Left kidney (tissue), 2 donors: Measurements from ENCODE around the gene TRPM4. TPM values are rescaled to one million over a fixed set of nuclear protein-coding genes. Genes with fewer than 3 reads are reported as not detected.
"Not testable (repeated sequence)": the region's sequence is repeated elsewhere in the genome, so short reads cannot be mapped to it uniquely, and the experiment has no call there.

Experiments
- DNase-seq: peaks from one replicate; pipeline ENCODE4 v3.0.0-alpha.2; 2013
- polyA plus RNA-seq: library from polyadenylated mRNA; unstranded; fragments of 120-200 nt; gene quantifications from one replicate; pipeline ENCODE4 v1.2.1, GENCODE V29; 2013; ENCODE audit not compliant: insufficient read length

TRPM4 gene
- polyA plus RNA-seq, 1 donor: 29.4 TPM

GRCh38 chr19:49125025-49125731 is 32.4 kb upstream of the TRPM4 start:
- DNase-seq: no peak

DNA sequence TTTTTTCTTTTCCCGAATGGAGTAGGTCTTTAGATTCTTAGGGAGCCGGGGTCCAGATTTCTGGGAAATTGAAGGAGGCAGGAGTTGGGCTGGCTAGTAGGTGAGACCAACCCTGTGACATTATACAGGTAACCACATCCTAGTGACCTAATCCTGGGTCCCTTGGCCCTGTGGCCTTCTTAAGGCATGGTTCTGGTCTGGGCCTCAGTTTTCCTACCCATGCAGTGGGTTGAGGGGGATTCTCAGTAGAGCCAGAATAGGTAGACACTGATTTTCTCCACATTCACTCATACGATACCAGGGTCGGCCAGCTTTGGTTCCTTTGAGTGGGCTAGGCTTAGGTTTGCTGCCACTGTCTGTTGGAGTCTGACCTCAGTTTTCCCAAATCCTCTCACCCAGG is 31.0 kb upstream of the TRPM4 start:
- no peak for DNase-seq

GRCh38 chr19:49127225-49127624 is 30.4 kb upstream of the TRPM4 start:
- DNase-seq: not testable (repeated sequence)

DNA sequence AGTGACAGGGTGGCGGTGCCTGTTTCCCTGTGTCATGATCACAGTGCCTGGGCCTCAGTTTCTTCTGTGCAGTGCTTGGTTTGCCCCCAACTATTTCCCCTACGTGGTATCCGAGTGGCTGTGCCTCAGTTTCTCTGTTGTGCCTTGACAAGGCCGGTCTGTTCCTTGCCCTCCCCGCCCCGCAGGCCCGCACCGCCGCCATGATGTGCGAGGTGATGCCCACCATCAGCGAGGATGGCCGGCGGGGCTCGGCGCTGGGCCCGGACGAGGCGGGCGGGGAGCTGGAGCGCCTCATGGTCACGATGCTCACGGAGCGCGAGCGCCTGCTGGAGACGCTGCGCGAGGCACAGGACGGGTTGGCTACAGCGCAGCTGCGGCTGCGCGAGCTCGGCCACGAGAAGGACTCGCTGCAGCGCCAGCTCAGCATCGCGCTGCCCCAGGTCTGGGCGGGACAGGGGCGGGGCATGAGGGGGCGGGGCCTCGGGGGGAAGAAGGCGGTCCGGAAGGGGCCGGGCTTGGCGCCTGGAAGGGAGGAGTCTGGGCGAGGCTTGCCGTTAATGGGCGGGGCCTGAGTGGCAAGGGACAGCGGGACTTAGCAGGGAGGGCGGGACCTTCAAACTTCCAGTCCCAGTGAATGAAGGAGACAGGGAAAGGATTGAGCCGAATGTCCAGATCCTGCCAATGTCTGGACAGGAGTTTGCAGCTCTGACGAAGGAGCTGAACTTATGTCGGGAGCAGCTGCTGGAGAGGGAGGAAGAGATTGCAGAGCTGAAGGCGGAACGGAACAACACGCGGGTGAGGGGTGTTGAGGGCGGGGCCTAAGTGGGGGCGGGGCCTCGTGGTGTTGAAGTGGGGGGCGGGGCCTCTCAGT is 29.7 kb upstream of the TRPM4 start:
- DNase-seq: peak; percentile 95

DNA sequence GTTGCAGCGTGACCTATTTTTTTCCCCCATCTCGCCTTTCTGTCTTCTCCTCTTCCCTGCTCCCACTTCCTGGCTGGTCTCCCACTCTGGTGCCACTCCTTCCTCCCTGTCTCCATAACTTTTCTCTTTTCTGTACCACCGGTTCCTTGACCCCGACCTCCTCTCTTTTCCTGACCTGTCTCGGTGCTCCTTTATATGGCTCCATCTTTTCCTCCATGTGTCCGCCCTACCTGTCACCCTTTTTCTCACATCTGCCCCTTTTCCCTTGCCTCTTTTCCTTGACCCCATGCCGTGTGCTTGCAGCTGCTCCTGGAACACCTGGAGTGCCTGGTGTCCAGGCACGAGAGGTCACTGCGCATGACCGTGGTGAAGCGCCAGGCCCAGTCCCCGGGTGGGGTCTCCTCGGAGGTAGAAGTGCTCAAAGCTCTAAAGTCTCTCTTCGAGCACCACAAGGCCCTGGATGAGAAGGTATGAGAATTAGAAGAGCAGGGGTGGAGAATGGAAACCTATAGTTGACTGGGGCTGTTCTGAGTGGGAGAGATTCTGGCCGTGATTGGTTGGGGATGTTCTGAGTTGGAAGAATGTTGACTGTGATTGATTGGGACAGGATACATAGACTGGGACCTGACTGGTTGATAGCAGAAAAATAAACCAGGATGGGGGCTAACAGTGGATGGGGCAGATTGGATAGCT is 28.9 kb upstream of the TRPM4 start:
- DNase-seq: no peak

DNA sequence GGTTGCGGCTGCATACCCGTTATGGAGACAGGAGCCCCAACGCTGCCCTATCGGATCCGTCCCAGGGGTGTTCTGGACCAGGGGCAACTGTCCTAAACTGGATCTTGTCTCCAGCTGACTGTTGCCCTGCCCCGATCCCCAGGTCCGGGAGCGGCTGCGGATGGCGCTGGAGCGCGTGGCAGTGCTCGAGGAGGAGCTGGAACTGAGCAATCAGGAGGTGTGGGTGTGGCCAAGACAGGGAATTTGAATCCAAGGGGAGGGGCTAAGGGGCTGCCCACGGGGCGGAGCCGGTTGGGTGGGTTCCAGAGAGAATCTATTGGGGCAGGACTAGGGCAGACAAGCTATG is 28.4 kb upstream of the TRPM4 start:
- DNase-seq: no peak

DNA sequence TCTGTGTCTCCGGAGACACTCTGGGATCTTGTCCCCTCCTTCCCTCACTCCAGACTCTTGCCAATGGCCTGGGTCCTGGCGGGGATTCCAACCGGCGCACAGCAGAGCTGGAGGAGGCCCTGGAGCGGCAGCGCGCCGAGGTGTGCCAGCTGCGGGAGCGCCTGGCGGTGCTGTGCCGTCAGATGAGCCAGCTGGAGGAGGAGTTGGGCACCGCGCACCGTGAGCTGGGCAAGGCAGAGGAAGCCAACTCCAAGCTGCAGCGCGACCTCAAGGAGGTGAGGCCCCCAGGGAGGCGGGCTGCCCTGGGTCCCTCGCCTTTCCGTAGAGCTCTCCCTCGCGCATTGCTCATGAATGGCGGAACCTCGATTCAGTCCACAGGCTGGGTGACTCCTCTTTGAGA is 27.3 kb upstream of the TRPM4 start:
- no peak for DNase-seq

- no peak for DNase-seq
Measured at GRCh38 chr19:49132974-49133609, 24.5 kb upstream of the TRPM4 start.

DNA sequence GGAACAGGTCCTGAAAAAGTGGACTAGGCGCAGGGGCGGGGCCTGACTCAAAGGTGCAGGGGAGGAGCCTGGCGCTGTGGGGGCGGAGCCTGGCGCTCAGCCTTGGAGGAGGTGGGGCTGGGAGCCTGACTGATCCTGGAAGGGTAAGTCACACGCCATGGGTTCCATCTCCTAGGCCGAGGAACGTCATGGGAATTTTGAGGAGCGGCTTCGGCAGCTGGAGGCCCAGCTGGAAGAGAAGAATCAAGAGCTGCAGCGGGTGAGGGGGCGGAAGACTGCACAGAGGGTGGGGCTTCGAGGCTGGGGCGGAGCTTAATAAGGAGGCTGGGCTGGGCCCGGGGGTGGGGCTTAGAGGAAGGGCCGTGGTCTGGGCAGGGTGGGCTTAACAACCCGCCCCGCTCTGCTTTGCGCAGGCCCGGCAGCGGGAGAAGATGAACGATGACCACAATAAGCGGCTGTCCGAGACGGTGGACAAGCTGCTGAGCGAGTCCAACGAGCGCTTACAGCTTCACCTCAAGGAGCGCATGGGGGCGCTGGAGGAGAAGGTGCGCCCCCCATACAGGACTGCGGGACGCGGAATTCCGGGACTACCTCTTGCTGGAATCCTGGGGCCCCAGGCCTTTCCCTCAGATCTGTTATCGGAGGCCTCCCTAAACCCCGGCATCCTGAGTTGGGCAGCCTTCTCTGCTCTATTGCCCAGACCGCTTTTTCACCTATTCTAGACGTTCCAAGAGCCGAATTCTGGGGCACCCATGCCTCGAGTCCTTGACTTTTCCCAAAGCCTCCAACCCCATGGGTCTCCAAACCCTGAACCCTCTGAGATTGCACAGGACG is 23.8 kb upstream of the TRPM4 start:
- peak; percentile 81 for DNase-seq

DNA sequence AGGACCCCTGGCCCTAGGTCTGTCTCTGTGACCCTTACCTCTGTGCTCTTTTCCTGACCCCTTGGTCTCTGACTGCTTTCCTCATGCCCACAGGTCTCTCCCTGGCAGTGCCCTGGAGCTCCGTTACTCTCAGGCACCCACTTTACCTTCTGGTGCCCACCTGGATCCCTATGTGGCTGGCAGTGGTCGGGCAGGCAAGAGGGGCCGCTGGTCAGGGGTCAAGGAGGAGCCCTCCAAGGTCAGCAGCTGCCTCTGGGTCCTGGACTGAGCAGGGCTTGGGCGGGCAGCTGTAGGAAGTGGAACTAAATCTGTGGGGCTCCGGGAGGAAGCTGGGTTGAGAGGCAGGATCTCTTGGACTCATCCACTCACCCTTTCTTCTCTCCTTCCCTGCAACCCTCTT is 21.9 kb upstream of the TRPM4 start:
- DNase-seq: no peak

GRCh38 chr19:49136771-49137171 is 20.8 kb upstream of the TRPM4 start:
- DNase-seq: no peak

DNA sequence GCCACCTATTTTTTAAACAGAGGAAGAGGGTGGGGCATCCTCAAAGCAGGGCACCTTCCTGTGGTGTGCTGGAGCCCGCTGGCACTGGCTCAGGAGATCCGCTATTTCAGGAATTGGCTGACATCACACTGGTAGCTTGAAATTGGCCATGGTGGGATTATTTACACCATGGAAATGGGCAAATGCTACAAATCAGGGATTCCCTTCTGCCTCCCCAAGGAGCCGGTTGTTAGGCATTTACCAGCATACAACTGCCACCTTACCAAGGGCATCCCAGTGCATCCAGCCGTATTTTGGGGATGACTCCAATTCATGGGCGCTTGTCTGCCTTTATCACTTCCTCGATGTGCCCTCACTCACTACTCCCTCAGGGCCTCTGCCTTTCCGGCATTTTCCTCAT is 16.6 kb upstream of the TRPM4 start:
- no peak for DNase-seq

DNA sequence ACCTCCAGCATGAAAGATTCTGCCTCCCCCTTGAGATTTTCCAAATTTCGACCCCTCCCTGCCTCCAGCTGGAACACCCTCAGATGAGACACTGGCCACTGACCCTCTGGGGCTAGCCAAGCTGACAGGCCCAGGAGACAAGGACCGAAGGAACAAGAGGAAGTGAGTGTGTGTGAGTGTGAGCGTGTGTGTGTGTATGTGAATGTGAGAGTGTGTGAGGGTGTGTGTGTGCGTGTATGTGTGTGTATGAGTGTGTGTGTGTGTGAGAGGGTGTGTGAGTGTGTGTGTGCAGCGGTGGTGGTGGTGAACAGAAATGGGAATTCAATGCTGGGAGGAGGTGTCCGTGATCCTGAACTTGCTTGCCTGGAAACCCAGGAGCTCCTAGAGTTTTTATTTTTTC is 16.2 kb upstream of the TRPM4 start:
- DNase-seq: no peak

- DNase-seq: peak; percentile 94
Measured at GRCh38 chr19:49142866-49143335, 14.7 kb upstream of the TRPM4 start.

DNA sequence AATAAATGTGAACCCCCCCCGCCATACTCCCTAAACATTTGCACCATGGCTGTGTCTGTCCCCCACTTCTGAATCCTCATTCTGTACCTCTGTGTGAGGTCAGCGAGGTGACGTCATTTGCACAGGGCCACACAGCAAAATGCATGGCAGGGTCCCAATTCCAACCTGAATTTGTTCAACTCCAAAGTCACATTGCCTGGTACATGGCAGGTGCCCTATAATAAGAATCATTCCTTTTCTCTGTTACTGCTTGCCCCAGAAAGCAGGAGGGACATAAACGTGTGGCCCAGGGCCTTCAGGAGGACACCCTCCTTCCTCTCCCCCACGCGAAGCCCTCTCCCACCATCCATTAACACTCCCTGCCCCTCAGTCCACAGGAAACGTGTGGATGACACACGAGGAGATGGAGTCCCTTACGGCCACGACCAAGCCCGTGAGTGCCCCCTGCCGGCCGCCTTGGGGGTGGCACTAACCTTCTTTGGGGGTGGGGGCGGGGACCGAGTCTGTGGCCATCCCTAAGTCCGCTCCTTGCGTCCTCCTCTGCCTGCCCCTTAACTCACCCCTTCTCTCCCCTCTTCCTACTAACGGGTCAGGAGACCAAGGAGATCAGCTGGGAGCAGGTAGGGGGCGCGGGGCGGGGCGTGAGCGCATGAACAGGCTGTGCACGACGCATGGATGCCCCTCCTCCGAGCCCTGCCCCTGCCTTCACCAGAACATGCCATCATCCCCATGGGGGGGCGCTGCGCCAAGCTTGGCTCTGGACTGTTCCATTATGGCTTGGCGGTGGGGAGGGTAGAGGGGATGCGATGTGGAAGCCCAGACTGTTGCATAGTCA is 11.8 kb upstream of the TRPM4 start:
- DNase-seq: peak; percentile 77

GRCh38 chr19:49146408-49146770 is 11.2 kb upstream of the TRPM4 start:
- not testable (repeated sequence) for DNase-seq

- no peak for DNase-seq
Measured at GRCh38 chr19:49148044-49148682, 9.4 kb upstream of the TRPM4 start.

DNA sequence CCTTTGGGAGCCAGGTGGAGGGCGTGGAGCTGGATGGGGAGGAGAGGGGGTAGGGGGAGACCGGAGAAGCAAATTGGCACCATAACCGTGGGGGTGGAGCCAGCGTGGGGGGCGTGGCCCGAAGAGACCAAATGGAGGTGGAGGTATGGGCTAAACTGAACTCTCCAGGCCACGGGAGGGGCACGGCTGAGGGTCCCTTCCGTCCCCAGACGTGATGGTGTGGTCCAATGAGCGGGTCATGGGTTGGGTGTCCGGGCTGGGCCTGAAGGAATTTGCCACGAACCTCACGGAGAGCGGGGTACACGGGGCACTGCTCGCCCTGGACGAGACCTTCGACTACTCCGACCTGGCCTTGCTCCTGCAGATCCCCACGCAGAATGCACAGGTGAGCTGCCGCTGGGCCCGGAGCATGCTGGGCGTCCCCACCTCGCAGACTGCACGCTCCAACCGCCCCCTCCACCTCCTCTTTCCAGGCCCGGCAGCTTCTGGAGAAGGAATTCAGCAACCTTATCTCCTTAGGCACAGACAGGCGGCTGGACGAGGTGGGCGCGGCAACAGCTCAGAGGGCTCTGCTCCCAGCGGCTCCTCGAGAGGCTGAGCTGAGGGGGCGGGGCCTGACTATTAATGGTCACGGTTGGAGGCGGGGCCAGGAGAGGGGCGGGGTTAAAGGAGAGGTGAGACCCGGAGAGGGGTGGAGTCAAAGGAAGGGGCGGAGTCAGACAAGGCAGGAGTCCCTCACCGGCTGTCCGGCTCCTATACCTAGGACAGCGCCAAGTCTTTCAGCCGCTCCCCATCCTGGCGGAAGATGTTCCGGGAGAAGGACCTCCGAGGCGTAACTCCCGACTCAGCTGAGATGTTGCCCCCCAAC is 8.6 kb upstream of the TRPM4 start:
- peak; percentile 98 for DNase-seq

DNA sequence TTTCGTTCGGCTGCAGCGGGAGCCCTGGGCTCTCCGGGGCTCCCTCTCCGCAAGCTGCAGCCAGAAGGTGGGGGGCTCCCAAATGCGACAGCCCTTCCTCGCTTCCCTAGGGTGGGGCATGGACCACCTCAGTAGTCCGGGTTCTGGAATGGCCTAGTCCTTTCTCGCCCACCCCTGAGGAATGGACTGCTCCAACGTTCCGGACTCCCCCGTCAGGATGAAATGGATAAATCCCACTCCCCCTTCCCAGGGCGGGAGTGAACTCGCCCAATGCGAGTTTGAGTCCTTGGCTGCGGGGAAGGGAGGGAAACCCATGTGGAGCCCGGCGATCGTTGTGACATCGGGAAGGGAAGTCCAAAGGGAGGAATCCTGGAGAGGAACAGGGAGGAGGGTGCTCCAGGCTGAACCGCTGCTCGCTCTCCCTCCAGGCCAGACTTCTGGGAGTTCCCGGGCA is 7.9 kb upstream of the TRPM4 start:
- DNase-seq: peak; percentile 89
